ENCODE results near the gene NVL. TPM values are rescaled to one million over a fixed set of nuclear protein-coding genes. Genes with fewer than 3 reads are reported as not detected.

The NVL gene
- total RNA-seq, 1 donor from 2014 or later: 46.7 TPM

- Mint-ChIP-seq H3K27ac (peak overlapping the region; percentile 63), H3K36me3 (peaks cover 4% of the 10 kb centered on the region), H3K9me3 (no peaks in the 10 kb centered on the region), H3K4me1 (ENCODE audit: unreplicated experiment) (peaks cover 16% of the 10 kb centered on the region), H3K27me3 (no peaks in the 10 kb centered on the region), H3K4me3 (peak overlapping the region; percentile 3)
- no peak for DNase-seq (ENCODE audit: extremely low spot score, unreplicated experiment)
- TF ChIP-seq CTCF (conservative IDR thresholded peaks at IDR 0.05): no peak
These were observed 149.1 kb downstream of the NVL start for GRCh38 chr1:224180783-224181452.

- H3K27me3 Mint-ChIP-seq: no peaks in the 10 kb centered on the region
- no peak for DNase-seq (ENCODE audit: extremely low spot score, unreplicated experiment)
- peaks cover 20% of the 10 kb centered on the region for H3K4me1 Mint-ChIP-seq (ENCODE audit: unreplicated experiment)
- no peaks in the 10 kb centered on the region for H3K9me3 Mint-ChIP-seq
- H3K36me3 Mint-ChIP-seq: no peaks in the 10 kb centered on the region
- no peak for TF ChIP-seq CTCF (conservative IDR thresholded peaks at IDR 0.05)
- peak overlapping the region; percentile 86 for H3K27ac Mint-ChIP-seq
- peak overlapping the region; percentile 65 for H3K4me3 Mint-ChIP-seq
These were observed 151.1 kb downstream of the NVL start for GRCh38 chr1:224178894-224179293.

- H3K4me1 Mint-ChIP-seq (ENCODE audit: unreplicated experiment): peaks cover 17% of the 10 kb centered on the region
These were observed 152.5 kb downstream of the NVL start for GRCh38 chr1:224177356-224177999.

More at GRCh38 chr1:224177356-224177999, 152.5 kb downstream of the NVL start:
- H3K9me3 Mint-ChIP-seq: no peaks in the 10 kb centered on the region
- H3K27me3 Mint-ChIP-seq: no peaks in the 10 kb centered on the region
- no peak for DNase-seq (ENCODE audit: extremely low spot score, unreplicated experiment)
- TF ChIP-seq CTCF (conservative IDR thresholded peaks at IDR 0.05): no peak
- no peak overlapping the region for H3K4me3 Mint-ChIP-seq
- H3K27ac Mint-ChIP-seq: peak overlapping the region; percentile 16
- H3K36me3 Mint-ChIP-seq: no peaks in the 10 kb centered on the region

Small RNA genes lying within 50 kb of the gene (microRNA-seq; reads per million reads assigned to microRNA genes)
- 3.9 reads per million, percentile 13 among the genes with 10 or more reads in this experiment for gene MIR320B2

Other genes starting within 250 kb of the NVL start
- gene FBXO28, start 216.1 kb downstream of the NVL start, total RNA-seq (ENCODE audit: low replicate concordance): 26.1 and 27.9 TPM in 2 replicates
- gene DEGS1, start 146.9 kb downstream of the NVL start, total RNA-seq (ENCODE audit: low replicate concordance): 51.0 and 51.9 TPM in 2 replicates
- gene CNIH4, start 26.7 kb upstream of the NVL start, total RNA-seq (ENCODE audit: low replicate concordance): 53.8 and 59.3 TPM in 2 replicates
- gene WDR26, start 104.6 kb upstream of the NVL start, total RNA-seq (ENCODE audit: low replicate concordance): 75.1 and 86.4 TPM in 2 replicates